Measurements from ENCODE around the gene EPHB2.

GRCh38 chr1:22729912-22730311, 19.3 kb downstream of the EPHB2 start:
- TF ChIP-seq POLR2A (IDR thresholded peaks at IDR 0.05) (no peak), EP300 (IDR thresholded peaks at IDR 0.05) (no peak), CTCF (IDR thresholded peaks at IDR 0.05) (no peak)
